GM18867 (cell line): ENCODE measurements around the gene TMEM59L.

Experiments
- ATAC-seq: cut with Tn5 transposase; IDR thresholded peaks from one replicate; pipeline ENCODE4 v1.9.1; 2021; ENCODE audit warnings: mild to moderate bottlenecking, moderate library complexity; ENCODE audit not compliant: unreplicated experiment

Gene TMEM59L

DNA sequence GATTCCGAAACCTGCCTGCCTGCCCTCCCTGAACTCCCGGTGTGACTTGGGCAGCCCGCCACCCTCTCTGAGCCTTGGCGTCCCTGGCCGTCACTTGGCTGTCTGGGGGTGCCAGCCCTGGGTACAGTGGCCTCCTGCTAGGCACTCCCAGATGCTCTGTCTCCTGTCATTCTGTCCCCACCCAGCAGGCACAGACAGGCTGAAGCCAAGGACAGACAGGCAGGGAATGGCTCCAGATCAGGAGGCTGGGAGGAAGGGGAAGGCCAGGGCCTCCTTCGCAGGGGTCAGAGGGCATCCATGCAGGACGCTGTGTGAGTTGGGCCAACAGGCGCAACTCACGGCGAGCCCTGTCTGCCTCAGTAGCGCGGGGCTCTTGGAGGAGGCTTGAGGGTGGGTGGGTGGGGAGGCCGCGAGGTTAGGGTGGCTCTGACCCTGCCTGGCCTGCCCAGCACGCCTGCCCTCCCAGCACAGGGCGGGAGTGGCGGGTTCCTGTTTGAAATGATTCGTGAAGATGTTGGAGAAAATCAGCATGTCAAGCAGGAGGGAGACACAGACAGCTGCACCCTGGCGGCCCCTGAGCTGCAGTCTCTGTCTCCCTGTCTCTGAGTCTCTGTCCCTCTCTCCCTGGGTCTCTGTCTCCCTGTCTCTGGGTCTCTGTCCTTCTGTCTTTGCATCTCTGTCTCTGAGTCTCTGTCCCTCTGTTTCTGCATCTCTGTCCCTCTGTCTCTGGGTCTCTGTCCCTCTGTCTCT lies 43.8 kb downstream of the TMEM59L start:
- ATAC-seq, result no peak

DNA sequence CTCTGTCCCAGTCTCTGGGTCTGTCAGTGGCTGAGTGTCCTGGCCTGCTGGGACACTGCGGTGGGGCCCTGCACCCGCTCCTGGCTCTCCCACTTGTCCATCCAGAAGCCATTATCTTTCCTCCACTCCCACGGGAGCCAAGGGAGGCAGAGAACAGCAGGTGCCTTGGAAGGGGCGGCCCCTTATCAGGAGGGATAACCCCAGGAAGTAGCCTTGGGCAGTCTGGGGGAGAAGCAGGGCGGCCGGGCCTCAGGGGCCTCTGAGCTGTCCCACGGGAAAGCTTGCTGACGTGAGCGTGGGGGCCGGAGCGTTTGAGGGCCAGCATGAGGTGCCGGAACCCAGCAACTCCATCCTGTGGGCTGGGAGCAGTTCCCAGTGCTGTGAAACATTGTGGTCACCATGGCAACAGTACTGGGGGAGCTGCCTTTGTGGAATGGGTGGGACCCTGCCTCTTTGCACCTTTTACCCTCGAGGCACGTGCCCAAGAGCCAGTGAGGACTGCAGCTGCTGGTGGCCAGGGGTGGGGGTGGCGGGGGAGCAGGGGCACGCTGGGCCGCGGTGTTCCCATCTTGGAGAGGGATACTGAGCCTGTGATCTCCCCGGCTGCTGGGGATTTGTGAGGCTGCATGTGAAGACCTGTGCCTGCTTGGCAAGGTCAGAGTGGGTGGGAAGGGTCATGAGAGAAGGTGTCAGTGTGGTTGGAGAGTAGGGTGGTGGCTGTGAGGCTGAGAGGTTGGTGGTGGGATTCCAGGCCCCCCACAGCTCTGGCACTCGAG lies 45.1 kb downstream of the TMEM59L start:
- ATAC-seq, result no peak

DNA sequence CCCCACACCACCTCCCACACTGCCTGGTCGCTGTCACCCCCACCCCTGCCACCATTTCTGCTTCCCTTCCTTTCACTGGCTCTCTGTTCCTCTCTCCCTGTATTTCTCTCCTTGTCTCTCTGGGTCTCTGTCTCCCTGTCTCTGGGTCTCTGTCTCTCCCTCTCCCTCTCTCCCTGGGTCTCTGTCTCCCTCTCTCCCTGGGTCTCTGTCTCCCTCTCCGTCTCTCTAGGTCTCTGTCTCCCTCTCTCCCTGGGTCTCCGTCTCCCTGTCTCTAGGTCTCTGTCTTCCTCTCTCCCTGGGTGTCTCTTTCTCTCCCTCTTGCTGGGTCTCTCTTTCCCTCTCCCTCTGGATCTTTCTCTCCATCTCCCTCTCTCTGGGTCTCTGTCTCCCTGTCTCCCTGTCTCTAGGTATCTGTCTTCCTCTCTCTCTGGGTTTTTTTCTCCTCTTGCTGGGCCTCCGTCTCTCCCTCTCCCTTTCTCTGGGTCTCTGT lies 45.7 kb downstream of the TMEM59L start:
- no peak for ATAC-seq

DNA sequence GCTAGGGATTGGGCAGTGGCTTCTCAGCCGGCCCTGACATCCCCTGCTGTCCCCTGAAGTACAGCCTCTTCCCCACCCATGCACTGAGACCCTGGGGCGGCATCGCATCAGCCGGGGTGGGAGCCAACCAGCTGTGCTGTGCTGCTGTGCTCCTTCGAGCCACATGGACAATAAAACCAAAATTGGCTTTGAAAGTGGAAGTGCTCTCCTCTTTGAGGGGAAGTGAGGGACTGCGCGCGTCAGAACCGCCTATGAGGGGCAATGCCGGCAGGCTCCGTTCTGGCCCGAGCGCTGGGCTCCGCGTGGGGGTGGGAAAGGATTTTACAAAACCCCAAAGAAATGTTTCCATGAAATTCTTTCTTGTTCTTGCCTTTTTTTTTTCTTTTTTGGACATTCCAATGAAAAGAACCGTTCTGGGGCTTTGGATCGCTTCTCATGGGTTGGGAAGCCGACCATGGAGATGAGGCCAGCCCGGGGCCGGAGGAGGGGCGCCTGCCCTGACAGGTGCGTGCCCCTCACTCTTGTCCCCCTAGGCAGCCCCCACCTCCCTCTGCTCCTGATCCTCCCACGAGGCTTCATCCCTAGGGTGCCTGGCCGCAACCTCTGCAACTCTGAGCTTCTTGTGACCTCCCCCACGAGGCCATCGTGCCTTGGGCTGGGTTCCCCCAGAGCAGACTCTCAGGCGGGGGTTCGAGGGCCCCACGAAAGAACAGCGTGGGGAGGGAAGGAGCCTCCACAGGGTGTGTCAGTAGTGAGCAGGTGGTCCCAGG lies 46.8 kb downstream of the TMEM59L start:
- no peak for ATAC-seq

DNA sequence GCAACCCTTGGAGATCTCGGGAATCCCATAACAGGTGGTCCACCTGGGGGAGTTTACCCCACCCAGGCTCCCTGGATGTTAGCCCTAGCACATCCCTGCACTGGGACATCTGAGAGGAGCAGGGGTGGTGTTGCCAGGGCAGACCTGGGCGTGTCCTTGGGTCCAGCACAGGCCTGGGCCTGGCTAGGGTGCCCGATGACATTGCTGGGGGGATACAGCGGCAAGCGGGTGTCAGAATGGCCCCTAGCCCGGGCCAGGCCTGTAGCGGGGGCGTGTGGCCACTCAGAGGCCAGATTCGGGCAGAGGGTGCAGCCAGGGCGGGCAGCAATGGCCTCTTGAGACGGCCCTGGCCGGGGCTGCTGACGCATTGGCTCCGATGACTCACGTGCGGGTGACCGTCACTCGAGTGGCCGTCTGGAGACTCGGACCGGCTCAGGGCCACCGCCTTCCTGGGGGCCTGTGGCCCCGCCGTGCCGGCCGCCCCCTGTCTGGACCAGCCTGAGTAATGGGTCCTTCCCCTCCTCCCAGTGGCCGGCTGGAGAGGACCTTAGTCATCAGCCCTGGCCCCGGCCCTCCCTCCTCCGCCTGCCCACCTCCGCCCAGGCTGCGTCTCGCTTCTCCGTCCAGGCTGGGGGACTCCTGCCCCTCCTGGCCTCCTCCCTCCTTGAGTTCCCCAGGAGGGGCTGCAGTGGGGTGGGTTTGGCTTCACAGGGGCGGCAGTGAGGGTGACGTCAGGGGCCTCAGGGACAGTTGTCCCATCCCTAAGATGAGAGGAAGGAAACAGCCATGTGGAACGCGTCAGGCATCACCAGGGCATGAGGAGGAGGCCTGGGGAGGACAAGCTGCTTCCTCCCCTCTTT lies 47.6 kb downstream of the TMEM59L start:
- ATAC-seq, result no peak

DNA sequence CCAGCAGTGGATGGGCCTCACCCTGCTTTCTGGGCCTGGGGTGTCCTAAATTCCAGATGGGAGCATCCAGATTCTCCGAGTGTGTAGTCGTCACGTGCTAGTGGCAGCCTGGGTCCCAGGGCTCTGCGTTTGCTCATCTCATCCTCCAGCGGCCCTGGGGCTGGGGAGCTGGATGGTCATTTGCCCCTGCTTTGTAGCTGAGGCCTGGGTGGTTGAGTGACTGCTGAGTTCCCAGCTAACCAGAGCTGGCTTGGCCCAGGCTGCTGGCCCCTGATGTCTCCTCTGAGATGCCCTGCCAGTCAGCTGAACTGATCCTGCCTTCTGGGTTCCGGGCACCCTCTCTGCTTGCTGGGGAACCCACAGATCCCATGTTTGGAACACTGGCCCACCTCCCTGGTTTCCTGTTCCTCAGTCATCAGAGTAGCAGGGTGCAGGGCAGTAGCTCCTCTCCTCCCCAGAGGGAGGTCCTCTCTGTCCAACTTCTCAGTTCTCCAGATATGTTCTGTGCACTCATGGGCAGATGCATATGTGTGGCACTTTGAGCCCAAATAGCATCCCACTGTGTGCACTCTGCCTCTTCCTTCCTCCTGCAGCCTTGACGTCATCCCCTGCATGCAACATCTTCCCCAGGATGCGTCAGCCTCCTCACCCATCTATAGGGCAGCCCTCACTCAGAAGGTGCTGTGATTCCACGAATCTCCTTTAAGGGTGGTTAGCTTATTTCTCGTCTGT lies 48.4 kb downstream of the TMEM59L start:
- no peak for ATAC-seq

DNA sequence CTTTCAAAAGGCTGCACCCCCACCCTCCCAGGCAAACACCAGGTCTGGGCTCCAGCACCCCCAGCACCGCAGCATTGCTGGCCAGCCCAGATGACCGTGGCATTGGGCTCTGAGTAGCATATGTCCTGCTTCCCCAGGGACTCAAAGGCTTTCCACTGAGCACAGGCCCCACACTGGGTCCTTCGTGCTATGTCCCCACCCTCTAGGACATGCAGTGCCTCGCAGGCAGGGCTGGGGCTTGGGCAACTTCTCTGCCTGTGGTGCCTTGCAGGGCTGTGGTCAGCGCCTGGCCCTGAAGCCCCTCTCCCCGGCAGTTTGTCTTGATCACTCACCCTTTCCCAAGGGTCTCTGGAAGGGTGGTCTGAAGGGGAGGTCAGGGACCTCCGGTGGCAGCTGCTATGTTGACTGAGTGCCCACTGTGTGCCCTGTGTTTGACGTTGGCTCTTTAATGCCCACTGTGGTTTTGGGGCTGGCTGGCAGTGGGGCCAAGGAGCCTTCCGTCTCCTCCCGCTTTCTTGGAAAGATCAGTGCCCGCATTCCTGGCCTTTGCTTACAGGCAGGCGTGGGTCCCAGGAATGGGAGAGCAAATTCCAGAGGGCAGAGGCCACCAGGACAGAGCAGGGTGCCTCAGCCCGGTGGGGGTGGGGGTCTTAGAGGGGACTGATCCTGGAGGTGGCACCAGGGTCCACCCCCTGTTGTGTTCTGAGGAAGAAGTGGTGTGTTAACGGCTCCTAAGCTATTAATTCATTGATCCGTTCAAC lies 50.5 kb downstream of the TMEM59L start:
- ATAC-seq, result no peak

DNA sequence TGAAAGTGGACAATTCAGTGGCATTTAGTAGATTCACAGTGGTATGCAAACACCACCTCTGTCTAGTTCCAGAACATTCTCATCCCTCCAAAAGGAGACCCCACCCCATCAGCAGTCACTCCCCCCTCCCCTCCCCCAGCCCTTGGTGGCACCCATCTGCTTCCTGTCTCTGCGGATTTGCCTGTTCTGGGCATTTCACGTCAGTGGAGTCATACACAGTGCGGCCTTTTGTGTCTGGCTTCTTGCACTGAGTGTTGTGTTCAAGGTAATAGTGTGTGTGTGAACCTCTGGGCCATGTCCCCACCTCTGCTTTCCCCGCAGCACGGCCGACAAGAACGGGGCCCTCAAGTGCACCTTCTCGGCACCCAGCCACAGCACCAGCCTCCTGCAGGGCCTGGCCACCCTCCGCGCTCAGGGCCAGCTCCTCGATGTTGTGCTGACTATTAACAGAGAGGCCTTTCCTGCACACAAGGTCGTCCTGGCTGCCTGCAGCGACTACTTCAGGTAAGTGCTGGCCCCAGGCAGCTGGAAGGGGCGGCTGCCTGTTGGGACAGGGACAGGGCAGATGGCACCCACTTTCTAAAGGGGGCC lies 51.4 kb downstream of the TMEM59L start:
- no peak for ATAC-seq

DNA sequence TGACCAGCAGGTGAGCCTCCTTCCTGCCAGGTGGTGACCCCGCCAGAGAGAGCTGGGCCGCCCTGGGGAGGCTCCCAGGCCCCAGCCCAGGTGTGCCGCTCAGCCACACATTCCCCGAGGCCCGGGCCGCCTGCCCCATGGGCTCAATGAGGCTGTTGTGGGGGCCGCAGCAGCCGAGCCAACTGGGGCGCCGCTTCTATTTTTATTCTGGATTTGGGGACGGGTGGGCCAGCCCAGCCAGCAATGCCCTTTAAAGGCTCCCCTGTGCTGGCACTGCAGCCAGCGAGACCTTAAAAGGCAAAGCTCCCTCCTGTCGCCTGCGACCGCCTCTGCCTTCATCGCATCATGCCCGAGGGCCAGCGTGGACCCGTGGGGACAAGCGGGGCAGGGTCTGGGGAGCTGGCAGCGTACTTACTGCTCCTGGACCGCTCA lies 53.1 kb downstream of the TMEM59L start:
- ATAC-seq, result no peak

DNA sequence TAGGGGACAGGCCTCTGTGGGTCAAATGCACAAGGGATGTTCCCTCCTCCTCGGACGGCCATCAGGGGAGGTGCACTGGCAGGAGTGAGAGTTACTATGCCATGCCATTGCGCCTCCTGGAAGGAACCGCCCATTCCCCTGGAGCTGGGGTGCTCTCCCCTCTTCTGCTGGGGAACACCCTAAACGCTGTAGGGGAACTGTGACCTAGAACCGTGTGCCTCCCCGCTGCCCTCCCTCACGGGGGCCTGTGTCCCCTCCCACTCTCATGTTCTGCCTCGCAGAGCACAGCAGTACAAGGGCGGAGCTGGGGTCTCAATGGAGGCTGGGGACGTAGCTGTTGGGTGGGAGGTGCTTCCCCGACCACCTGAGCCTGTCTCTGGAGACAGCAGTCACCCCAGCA lies 53.6 kb downstream of the TMEM59L start:
- ATAC-seq, result no peak

DNA sequence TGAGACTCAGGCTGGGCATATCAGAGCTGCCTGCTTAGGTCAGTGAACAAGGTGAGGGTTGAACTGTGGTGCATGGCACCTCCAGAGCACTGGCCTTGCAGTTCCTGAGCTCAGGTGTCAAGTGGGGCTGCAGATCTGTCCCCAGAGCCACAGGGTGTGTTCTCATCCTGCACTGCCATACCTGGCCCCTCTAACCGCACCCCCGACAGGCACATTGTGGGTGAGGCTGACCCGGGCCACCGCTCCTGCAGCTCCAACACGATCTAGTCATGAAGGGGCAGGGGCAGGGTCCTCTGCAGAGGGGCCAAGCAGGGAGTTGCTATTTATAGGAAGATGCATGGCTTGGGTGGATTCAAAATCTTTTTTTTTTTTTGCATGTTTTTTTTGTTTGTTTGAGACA lies 54.1 kb downstream of the TMEM59L start:
- no peak for ATAC-seq

DNA sequence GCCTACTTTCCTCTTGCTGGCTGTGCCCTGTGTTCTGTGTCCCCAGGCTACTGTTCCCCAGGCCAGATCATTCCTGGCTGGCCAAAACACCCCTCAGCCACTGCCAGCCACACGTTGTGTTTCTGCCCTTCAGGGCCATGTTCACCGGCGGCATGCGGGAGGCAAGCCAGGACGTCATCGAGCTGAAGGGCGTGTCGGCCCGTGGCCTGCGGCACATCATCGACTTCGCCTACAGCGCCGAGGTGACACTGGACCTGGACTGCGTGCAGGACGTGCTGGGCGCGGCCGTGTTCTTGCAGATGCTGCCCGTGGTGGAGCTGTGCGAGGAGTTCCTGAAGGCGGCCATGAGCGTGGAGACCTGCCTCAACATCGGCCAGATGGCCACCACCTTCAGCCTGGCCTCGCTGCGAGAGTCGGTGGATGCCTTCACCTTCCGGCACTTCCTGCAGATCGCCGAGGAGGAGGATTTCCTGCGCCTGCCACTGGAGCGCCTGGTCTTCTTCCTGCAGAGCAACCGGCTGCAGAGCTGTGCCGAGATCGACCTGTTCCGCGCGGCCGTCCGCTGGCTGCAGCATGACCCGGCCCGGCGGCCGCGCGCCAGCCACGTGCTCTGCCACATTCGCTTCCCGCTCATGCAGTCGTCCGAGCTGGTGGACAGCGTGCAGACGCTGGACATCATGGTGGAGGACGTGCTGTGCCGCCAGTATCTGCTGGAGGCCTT lies 55.0 kb downstream of the TMEM59L start:
- no peak for ATAC-seq

DNA sequence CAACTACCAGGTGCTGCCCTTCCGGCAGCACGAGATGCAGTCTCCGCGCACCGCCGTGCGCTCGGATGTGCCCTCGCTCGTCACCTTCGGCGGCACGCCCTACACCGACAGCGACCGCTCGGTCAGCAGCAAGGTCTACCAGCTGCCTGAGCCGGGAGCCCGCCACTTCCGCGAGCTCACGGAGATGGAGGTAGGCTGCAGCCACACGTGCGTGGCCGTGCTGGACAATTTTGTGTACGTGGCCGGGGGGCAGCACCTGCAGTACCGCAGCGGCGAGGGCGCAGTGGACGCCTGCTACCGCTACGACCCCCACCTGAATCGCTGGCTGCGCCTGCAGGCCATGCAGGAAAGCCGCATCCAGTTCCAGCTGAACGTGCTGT lies 55.6 kb downstream of the TMEM59L start:
- no peak for ATAC-seq

DNA sequence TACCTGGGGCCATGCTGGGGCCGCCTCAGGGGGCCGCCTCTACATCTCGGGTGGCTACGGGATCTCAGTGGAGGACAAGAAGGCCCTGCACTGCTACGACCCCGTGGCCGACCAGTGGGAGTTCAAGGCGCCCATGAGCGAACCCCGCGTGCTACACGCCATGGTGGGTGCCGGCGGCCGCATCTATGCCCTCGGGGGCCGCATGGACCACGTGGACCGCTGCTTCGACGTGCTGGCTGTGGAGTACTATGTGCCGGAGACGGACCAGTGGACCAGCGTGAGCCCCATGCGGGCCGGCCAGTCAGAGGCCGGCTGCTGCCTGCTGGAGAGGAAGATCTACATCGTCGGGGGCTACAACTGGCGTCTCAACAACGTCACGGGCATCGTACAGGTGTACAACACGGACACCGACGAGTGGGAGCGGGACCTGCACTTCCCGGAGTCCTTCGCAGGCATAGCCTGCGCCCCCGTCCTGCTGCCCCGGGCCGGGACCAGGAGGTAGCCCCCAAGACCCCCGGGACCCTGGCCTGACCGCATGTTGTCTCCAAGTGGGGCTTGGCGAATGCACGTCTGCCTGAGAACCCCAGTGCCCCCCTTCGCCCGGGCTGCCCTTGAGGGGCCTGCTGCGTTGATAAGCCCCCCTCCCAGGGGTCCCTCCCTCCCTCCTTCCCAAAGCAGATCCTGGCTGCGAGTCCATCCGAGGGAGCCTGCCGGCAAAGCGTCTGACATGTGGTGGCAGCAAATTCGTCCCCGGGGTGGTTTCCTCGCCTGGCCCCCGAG lies 56.3 kb downstream of the TMEM59L start:
- ATAC-seq, result no peak

DNA sequence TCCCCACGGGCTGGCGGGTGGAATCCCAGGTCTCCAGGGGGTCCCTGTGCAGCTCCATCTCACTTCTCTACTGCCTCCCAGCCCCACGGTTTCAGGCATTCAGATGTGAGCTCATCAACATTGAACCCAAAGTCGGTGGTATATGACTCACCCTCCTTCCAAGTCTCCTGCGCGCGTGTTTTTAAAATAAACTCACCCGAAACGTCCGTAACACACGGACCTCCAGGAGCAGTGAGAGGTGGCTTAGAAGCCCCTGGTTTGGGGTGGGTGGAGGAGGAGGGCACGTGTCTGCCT lies 56.8 kb downstream of the TMEM59L start:
- ATAC-seq, result no peak

DNA sequence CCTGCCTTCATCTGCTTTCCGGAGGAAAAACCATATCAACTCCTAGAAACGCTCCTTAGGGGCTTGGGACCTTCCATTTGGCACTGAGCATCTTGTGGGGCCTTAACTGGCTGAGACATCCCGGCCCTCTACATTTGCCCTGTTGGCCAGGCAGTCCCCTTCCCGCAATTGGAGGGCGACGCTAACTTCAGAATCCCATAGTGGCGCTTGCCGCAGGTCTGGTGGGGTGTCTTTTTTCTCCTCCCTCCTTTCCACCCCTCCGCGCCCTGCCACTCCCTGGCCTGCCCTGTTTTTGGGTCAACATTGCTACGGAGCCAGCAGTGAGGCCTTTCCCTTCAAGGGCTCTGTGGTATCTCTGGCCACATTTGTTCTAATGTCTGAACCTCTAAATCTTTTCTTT lies 57.2 kb downstream of the TMEM59L start:
- ATAC-seq, result no peak

DNA sequence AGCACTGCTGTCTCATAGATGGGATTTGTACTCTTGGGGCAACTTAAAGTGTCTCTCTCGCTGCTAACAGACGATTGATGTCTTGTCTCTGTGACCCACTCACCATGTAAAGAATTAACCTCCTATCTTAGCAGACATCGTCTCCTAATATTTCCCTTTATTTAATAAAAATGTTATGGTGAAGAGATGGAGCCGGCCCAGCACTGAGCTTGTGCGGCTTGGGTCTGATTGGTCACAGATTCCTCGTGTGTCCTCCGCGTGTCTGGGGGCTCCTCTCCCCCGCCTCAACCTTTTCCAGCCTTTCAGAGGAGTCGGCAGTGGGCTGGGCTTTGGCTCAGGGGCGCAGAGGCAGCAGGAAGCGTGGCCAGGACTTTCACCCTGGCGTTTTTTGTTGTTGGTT lies 57.6 kb downstream of the TMEM59L start:
- no peak for ATAC-seq
